H1 (cell line): Measurements from ENCODE around the gene SFXN2. TPM values are rescaled to one million over a fixed set of nuclear protein-coding genes. Genes with fewer than 3 reads are reported as not detected.

ENCODE experiments used
- CTCF ChIA-PET: fragments of 300-600 bp; sonication (Branson Sonifier 250); formaldehyde crosslinking; loops from one replicate; lab custom pipeline; 2021; ENCODE audit not compliant: partially characterized antibody; lab: Charles Lee
- POLR2A ChIA-PET: fragments of 300-600 bp; sonication (Branson Sonifier 250); formaldehyde crosslinking; loops from one replicate; lab custom pipeline; 2021; ENCODE audit warnings: inconsistent platforms; ENCODE audit not compliant: partially characterized antibody; lab: Charles Lee
- DNase-seq, 2 experiments: peaks; one replicate each; pipeline versions ENCODE4 v3.0.0 to v3.0.0-alpha.2; 2010 to 2022; ENCODE audit warnings: low spot score in 2 of 2, low read depth in 1 of 2, mixed read lengths in 1 of 2
- FAIRE-seq: peaks from 2 replicates; lab custom pipeline; 2011; peaks lifted over from hg19 to GRCh38; lab: Jason Lieb, UNC
- H2AFZ ChIP-seq: 2 replicates; pipeline ENCODE4 v1.8.1; 2012; ENCODE audit warnings: low read length, inconsistent platforms
- H2AK5ac ChIP-seq: 2 replicates; pipeline ENCODE4 v1.6.1; 2013; ENCODE audit warnings: low read depth, low read length
- H2BK120ac ChIP-seq: replicated peaks from 2 replicates; pipeline ENCODE3; 2013; ENCODE audit warnings: low read depth, low read length, inconsistent platforms
- H2BK12ac ChIP-seq: 2 replicates; pipeline ENCODE4 v1.6.1; 2013; ENCODE audit warnings: low read depth, low read length
- H2BK15ac ChIP-seq: 2 replicates; pipeline ENCODE4 v1.6.1; 2013; ENCODE audit warnings: low read length
- H2BK20ac ChIP-seq: 2 replicates; pipeline ENCODE4 v1.6.1; 2013; ENCODE audit warnings: low read length
- H2BK5ac ChIP-seq: 2 replicates; pipeline ENCODE4 v1.6.1; 2013; ENCODE audit warnings: low read depth, low read length
- H3K14ac ChIP-seq: 2 replicates; pipeline ENCODE4 v1.6.1; 2013; ENCODE audit warnings: inconsistent platforms; ENCODE audit not compliant: insufficient read length
- H3K18ac ChIP-seq: 2 replicates; pipeline ENCODE4 v1.6.1; 2013; ENCODE audit warnings: low read length; ENCODE audit errors: extremely low read depth
- H3K23ac ChIP-seq: 2 replicates; pipeline ENCODE4 v1.6.1; 2013; ENCODE audit warnings: inconsistent platforms; ENCODE audit not compliant: insufficient read length
- H3K23me2 ChIP-seq: 2 replicates; pipeline ENCODE4 v1.6.1; 2013; ENCODE audit warnings: low read depth, low read length
- H3K27ac ChIP-seq: 2 replicates; pipeline ENCODE4 v1.6.1; 2011; ENCODE audit warnings: low read depth, low read length, inconsistent platforms
- H3K27me3 ChIP-seq, 4 experiments: replicated peaks in 1 of 4; 1 replicate in 1 of 4; 2 replicates in 3 of 4; pipeline versions ENCODE4 v1.6.1 to v1.8.1; 2011 to 2013; ENCODE audit warnings: low read length in 3 of 4, mild to moderate bottlenecking in 3 of 4, inconsistent platforms in 2 of 4, mixed read lengths in 2 of 4, moderate library complexity in 1 of 4; ENCODE audit not compliant: control insufficient read depth in 3 of 4, insufficient read depth in 3 of 4; ENCODE audit errors: extremely low read depth in 1 of 4
- H3K36me3 ChIP-seq, 4 experiments: 2 replicates each; pipeline versions ENCODE4 v1.6.1 to v1.8.1; 2011 to 2013; ENCODE audit warnings: mild to moderate bottlenecking in 4 of 4, low read length in 3 of 4, moderate library complexity in 2 of 4, control low read depth in 1 of 4, inconsistent platforms in 1 of 4; ENCODE audit not compliant: insufficient read depth in 4 of 4, control insufficient read depth in 2 of 4
- H3K4ac ChIP-seq: replicated peaks from 2 replicates; pipeline ENCODE3; 2013; ENCODE audit warnings: low read length, low read depth, mixed read lengths, inconsistent platforms; ENCODE audit not compliant: insufficient read length
- H3K4me1 ChIP-seq, 4 experiments: replicated peaks in 1 of 4; 1 replicate in 1 of 4; 2 replicates in 3 of 4; pipeline versions ENCODE4 v1.6.1 to v1.8.1; 2011 to 2013; ENCODE audit warnings: low read length in 3 of 4, inconsistent platforms in 2 of 4, mixed read lengths in 1 of 4; ENCODE audit not compliant: insufficient read depth in 4 of 4, control insufficient read depth in 3 of 4
- H3K4me2 ChIP-seq, 2 experiments: 2 replicates each; pipeline versions ENCODE4 v1.6.1 to v1.8.1; 2011 to 2013; ENCODE audit warnings: low read depth in 2 of 2, low read length in 2 of 2, control low read depth in 1 of 2, inconsistent platforms in 1 of 2, mild to moderate bottlenecking in 1 of 2; ENCODE audit not compliant: insufficient read depth in 1 of 2
- H3K4me3 ChIP-seq, 4 experiments: fragments of 200-600, 300-600 bp in 1 of 4; sonication (generic), shearing (Covaris generic), sonication (Bioruptor Twin) in 1 of 4; 2 replicates each; pipeline versions ENCODE4 v1.5.1 to v1.8.1; 2011 to 2016; ENCODE audit warnings: low read length in 4 of 4, low read depth in 3 of 4, control low read depth in 2 of 4, inconsistent platforms in 2 of 4, mild to moderate bottlenecking in 2 of 4, mixed read lengths in 1 of 4, moderate library complexity in 1 of 4; ENCODE audit not compliant: insufficient read depth in 2 of 4; ENCODE audit errors: extremely low read depth in 1 of 4
- H3K56ac ChIP-seq: replicated peaks from 2 replicates; pipeline ENCODE3; 2013; ENCODE audit warnings: low read depth, mild to moderate bottlenecking, mixed read lengths, low read length, inconsistent platforms; ENCODE audit not compliant: insufficient read length
- H3K79me1 ChIP-seq: 2 replicates; pipeline ENCODE4 v1.6.1; 2013; ENCODE audit warnings: low read depth, low read length, control low read depth
- H3K79me2 ChIP-seq, 2 experiments: 2 replicates each; pipeline versions ENCODE4 v1.6.1 to v1.8.1; 2012 to 2013; ENCODE audit warnings: low read length in 2 of 2, mild to moderate bottlenecking in 2 of 2, inconsistent platforms in 1 of 2; ENCODE audit not compliant: insufficient read depth in 2 of 2, control insufficient read depth in 1 of 2
- H3K9ac ChIP-seq, 4 experiments: replicated peaks in 1 of 4; 1 replicate in 1 of 4; 2 replicates in 3 of 4; pipeline versions ENCODE4 v1.6.1 to v1.8.1; 2011 to 2013; ENCODE audit warnings: low read depth in 3 of 4, low read length in 3 of 4, control low read depth in 2 of 4, mild to moderate bottlenecking in 2 of 4, moderate library complexity in 2 of 4, inconsistent platforms in 1 of 4; ENCODE audit errors: extremely low read depth in 1 of 4
- H3K9me3 ChIP-seq, 2 experiments: 2 replicates each; pipeline versions ENCODE4 v1.6.1 to v1.8.1; 2012 to 2013; ENCODE audit warnings: mild to moderate bottlenecking in 2 of 2, moderate library complexity in 2 of 2, control low read depth in 1 of 2, inconsistent platforms in 1 of 2, low read depth in 1 of 2, low read length in 1 of 2, mixed read lengths in 1 of 2; ENCODE audit not compliant: insufficient read depth in 2 of 2
- H4K20me1 ChIP-seq, 2 experiments: replicated peaks in 1 of 2; 2 replicates each; pipeline versions ENCODE3 to v1.8.1; 2011 to 2013; ENCODE audit warnings: inconsistent platforms in 2 of 2, low read length in 2 of 2, mild to moderate bottlenecking in 1 of 2; ENCODE audit not compliant: insufficient read depth in 2 of 2, control insufficient read depth in 1 of 2
- H4K5ac ChIP-seq: 2 replicates; pipeline ENCODE4 v1.6.1; 2013; ENCODE audit warnings: low read length, low read depth, mixed read lengths, inconsistent platforms; ENCODE audit not compliant: insufficient read length
- H4K8ac ChIP-seq: 2 replicates; pipeline ENCODE4 v1.8.0; 2013; ENCODE audit warnings: mild to moderate bottlenecking, moderate library complexity, low read length, inconsistent platforms; ENCODE audit not compliant: insufficient read depth; ENCODE audit errors: extremely low read depth
- H4K91ac ChIP-seq: replicated peaks from 2 replicates; pipeline ENCODE3; 2013; ENCODE audit warnings: low read length, mixed read lengths, inconsistent platforms; ENCODE audit not compliant: insufficient read length
- CBX8 ChIP-seq: fragments of 300-800, 300-1000 bp; sonication (generic); IDR thresholded peaks from 2 replicates; pipeline ENCODE4 v1.7.1; 2016; ENCODE audit warnings: low read depth, low read length, borderline replicate concordance
- GTF2F1 ChIP-seq: IDR thresholded peaks from 2 replicates; pipeline ENCODE4 v1.6.1; 2012; ENCODE audit warnings: low read depth, low read length, improper control_type of control experiment, borderline replicate concordance
- KDM4A ChIP-seq: IDR thresholded peaks from one replicate; pipeline ENCODE4 v1.7.1; 2012; ENCODE audit warnings: low read depth, mild to moderate bottlenecking, moderate library complexity, low read length, inconsistent platforms; ENCODE audit not compliant: severe bottlenecking
- TAF7 ChIP-seq: optimal IDR thresholded peaks from 2 replicates; pipeline ENCODE3; 2011; ENCODE audit warnings: low read depth, mild to moderate bottlenecking, inconsistent platforms, low read length, moderate library complexity, borderline replicate concordance
- WGBS, 2 experiments: shearing (Covaris generic) in 1 of 2; methylation state at CpG; one replicate each; pipeline versions ENCODE4 v1.1.6 to v1.1.7; 2013 to 2015; ENCODE audit warnings: low lambda C conversion rate in 2 of 2, mixed read lengths in 2 of 2, inconsistent platforms in 1 of 2, low coverage in 1 of 2, missing lambda C conversion rate in 1 of 2; ENCODE audit not compliant: insufficient replicate concordance in 2 of 2, insufficient coverage in 1 of 2, insufficient read length in 1 of 2; ENCODE audit errors: extremely low coverage in 1 of 2, missing lambda C conversion rate in 1 of 2; 5-methylcytosine and 5-hydroxymethylcytosine counted together
- polyA plus RNA-seq, 7 experiments: library from polyadenylated mRNA; depleted of rRNA in 3 of 7; stranded (reverse) in 5 of 7; unstranded in 2 of 7; fragments of >200 nt in 5 of 7; fragments of 200-250 nt in 2 of 7; gene quantifications; 1 replicate in 5 of 7; 2 replicates in 1 of 7; 4 replicates in 1 of 7; pipeline versions ENCODE4 v1.2.1 to v1.2.3, GENCODE V29; 2011 to 2013; ENCODE audit warnings: missing spikeins in 2 of 7, mixed read lengths in 2 of 7
- total RNA-seq: library from RNA; stranded (reverse); fragmentation: NEBNext Ultra II Directional; extraction: Animal tissue kit (Norgen Biotek cat#: 25700); gene quantifications from 2 replicates; pipeline ENCODE4 v1.2.1, GENCODE V29; 2021

The SFXN2 gene
- total and polyA plus RNA-seq, 2 of the 8 experiments (the other 6 are each of a cell fraction or from before 2014, with no cell fraction given): 20.5 to 23.5 TPM

GRCh38 chr10:102773320-102773719, 58.9 kb downstream of the SFXN2 start:
- no peak overlapping the region for H3K14ac ChIP-seq
- no peak overlapping the region for H3K56ac ChIP-seq
- no peak for DNase-seq
- no peaks in the 10 kb centered on the region for H3K9me3 ChIP-seq
- H4K20me1 ChIP-seq: no peaks in the 10 kb centered on the region
- no peaks in the 10 kb centered on the region; a peak in 2 of 7 replicates for H3K27me3 ChIP-seq
- H3K18ac ChIP-seq: no peak overlapping the region
- no peak overlapping the region for H2AK5ac ChIP-seq
- peaks cover 6% of the 10 kb centered on the region for H3K79me1 ChIP-seq
- H2BK120ac ChIP-seq: no peak overlapping the region
- no peak overlapping the region for H2BK20ac ChIP-seq
- TF ChIP-seq CBX8 (no peak), GTF2F1 (no peak), TAF7 (no peak), KDM4A (no peak)
- H4K8ac ChIP-seq: no peak overlapping the region
- FAIRE-seq: no peak
- no peak overlapping the region for H2BK5ac ChIP-seq
- no peaks in the 10 kb centered on the region for H3K79me2 ChIP-seq
- H3K27ac ChIP-seq: no peak overlapping the region
- no peak overlapping the region for H3K4me2 ChIP-seq
- H2AFZ ChIP-seq: no peak overlapping the region
- peaks cover 20 to 27% (median 24%) of the 10 kb centered on the region in 4 experiments for H3K4me1 ChIP-seq
- POLR2A ChIA-PET: no interaction called here
- WGBS, 2 experiments: 88% methylated on average over 1 of the region's 1 CpG; no CpG with 5 or more reads in 1 of the 2 experiments
- no peak overlapping the region for H3K23ac ChIP-seq
- no peaks in the 10 kb centered on the region for H3K36me3 ChIP-seq
- no peak overlapping the region for H4K91ac ChIP-seq
- no peak overlapping the region for H2BK12ac ChIP-seq
- no peak overlapping the region for H4K5ac ChIP-seq
- H3K4me3 ChIP-seq: no peak overlapping the region
- H3K23me2 ChIP-seq: no peaks in the 10 kb centered on the region
- CTCF ChIA-PET: interaction anchor here (1.0 kb wide), 1 partner anchor 10 kb away, joined by 3 read pairs; no protein-coding TSS in a partner anchor
- H2BK15ac ChIP-seq: no peak overlapping the region
- no peak overlapping the region for H3K4ac ChIP-seq
- H3K9ac ChIP-seq: no peak overlapping the region
